OCI-LY7 (cell line): ENCODE data around the gene TSHZ2.

ENCODE experiments used
- EZH2phosphoT487 ChIP-seq: fragments of 200-600 bp; sonication (generic); IDR thresholded peaks from 2 replicates; pipeline ENCODE4 v1.6.1; 2018; ENCODE audit warnings: low read depth, borderline replicate concordance, mild to moderate bottlenecking, mixed run types, antibody characterized with exemption, low read length, moderate library complexity, mixed read lengths
- TF ChIP-seq, protein P1 (sequence below): fragments of 200-600 bp; sonication (generic); conservative IDR thresholded peaks from 2 replicates; pipeline ENCODE4 v1.5.1; 2014; ENCODE audit warnings: mild to moderate bottlenecking, antibody characterized with exemption, low read length, moderate library complexity, mixed read lengths

DNA sequence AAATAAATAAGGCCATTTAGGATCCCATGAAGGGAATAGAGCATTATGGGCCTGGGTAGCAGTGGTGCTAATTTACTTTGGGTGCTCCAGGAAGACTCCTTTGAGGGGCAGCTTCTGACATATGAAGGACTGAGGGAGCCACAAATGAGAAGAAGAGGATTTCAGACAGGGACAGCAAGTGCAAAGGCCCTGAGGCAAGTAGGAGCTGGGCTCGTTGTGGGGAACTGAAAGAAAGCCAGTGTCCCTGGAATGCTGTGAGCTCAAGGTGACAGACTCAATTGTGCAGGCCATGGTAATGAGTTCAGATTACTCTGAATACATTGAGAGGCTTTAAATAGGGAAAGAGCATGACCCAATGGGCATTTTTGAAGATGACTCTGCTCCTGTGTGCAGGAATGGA, 307.6 kb downstream of the TSHZ2 start:
- TF ChIP-seq, protein P1, sequence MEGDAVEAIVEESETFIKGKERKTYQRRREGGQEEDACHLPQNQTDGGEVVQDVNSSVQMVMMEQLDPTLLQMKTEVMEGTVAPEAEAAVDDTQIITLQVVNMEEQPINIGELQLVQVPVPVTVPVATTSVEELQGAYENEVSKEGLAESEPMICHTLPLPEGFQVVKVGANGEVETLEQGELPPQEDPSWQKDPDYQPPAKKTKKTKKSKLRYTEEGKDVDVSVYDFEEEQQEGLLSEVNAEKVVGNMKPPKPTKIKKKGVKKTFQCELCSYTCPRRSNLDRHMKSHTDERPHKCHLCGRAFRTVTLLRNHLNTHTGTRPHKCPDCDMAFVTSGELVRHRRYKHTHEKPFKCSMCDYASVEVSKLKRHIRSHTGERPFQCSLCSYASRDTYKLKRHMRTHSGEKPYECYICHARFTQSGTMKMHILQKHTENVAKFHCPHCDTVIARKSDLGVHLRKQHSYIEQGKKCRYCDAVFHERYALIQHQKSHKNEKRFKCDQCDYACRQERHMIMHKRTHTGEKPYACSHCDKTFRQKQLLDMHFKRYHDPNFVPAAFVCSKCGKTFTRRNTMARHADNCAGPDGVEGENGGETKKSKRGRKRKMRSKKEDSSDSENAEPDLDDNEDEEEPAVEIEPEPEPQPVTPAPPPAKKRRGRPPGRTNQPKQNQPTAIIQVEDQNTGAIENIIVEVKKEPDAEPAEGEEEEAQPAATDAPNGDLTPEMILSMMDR: no peak
- no peak for TF ChIP-seq EZH2phosphoT487
